GM12891 (cell line): Measurements from ENCODE around the gene GSG1L2.

Experiments
- PAX5 ChIP-seq: IDR thresholded peaks from 2 replicates; pipeline ENCODE4 v1.6.1; 2011; ENCODE audit warnings: low read length, moderate library complexity, mild to moderate bottlenecking; ENCODE audit not compliant: insufficient read depth, severe bottlenecking
- POLR2A ChIP-seq: IDR thresholded peaks from 2 replicates; pipeline ENCODE4 v1.6.1; 2011; ENCODE audit warnings: low read depth, low read length, control low read depth
- POLR2AphosphoS5 ChIP-seq: IDR thresholded peaks from 2 replicates; pipeline ENCODE4 v1.6.1; 2011; ENCODE audit warnings: low read depth, low read length, control low read depth
- SPI1 ChIP-seq: IDR thresholded peaks from 2 replicates; pipeline ENCODE4 v1.6.1; 2011; ENCODE audit warnings: low read depth, low read length, control low read depth
- TAF1 ChIP-seq: IDR thresholded peaks from 2 replicates; pipeline ENCODE4 v1.6.1; 2011; ENCODE audit warnings: low read depth, low read length, control low read depth

DNA sequence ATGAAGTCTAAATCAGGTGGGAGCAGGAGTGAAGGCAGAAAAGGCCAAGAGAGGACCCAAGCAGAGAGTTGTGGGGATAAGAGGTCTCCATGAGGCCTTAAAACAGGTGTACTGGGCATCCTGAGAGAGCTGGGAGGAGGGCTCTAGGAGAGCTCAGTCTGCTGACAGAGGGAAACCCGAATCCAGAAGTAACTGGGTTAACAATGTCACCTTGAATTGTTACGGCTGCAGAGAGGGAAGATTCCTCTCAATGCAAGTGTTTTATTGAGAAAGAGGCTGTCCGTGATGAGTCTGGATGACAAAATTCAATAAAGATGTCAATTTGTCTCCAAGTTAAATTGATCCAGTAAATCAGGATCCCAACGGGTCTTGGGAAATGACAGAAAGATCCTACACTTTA lies 38.8 kb downstream of the GSG1L2 start:
- no peak for TF ChIP-seq POLR2AphosphoS5
- no peak for TF ChIP-seq POLR2A
- no peak for TF ChIP-seq TAF1
- no peak for TF ChIP-seq PAX5
- TF ChIP-seq SPI1 = no peak
